ENCODE data around the gene IGSF21.

IGSF21 gene

GRCh38 chr1:18328803-18329202 lies 221.2 kb downstream of the IGSF21 start:
- no peak for DNase-seq (ENCODE audit: low read depth)

- DNase-seq (ENCODE audit: low read depth), result no peak
These were observed 222.1 kb downstream of the IGSF21 start for GRCh38 chr1:18329469-18330253.

- DNase-seq (ENCODE audit: low read depth), result no peak
These were observed 225.0 kb downstream of the IGSF21 start for GRCh38 chr1:18332576-18332975.

- no peak for DNase-seq (ENCODE audit: low read depth)
These were observed 225.6 kb downstream of the IGSF21 start for GRCh38 chr1:18333220-18333619.

GRCh38 chr1:18336801-18337200 lies 229.2 kb downstream of the IGSF21 start:
- DNase-seq (ENCODE audit: low read depth), result no peak

GRCh38 chr1:18337757-18338156 lies 230.2 kb downstream of the IGSF21 start:
- no peak for DNase-seq (ENCODE audit: low read depth)

GRCh38 chr1:18339161-18339560 lies 231.6 kb downstream of the IGSF21 start:
- no peak for DNase-seq (ENCODE audit: low read depth)

GRCh38 chr1:18340158-18340764 lies 232.7 kb downstream of the IGSF21 start:
- DNase-seq (ENCODE audit: low read depth), result no peak

GRCh38 chr1:18340787-18341186 lies 233.2 kb downstream of the IGSF21 start:
- no peak for DNase-seq (ENCODE audit: low read depth)

DNA sequence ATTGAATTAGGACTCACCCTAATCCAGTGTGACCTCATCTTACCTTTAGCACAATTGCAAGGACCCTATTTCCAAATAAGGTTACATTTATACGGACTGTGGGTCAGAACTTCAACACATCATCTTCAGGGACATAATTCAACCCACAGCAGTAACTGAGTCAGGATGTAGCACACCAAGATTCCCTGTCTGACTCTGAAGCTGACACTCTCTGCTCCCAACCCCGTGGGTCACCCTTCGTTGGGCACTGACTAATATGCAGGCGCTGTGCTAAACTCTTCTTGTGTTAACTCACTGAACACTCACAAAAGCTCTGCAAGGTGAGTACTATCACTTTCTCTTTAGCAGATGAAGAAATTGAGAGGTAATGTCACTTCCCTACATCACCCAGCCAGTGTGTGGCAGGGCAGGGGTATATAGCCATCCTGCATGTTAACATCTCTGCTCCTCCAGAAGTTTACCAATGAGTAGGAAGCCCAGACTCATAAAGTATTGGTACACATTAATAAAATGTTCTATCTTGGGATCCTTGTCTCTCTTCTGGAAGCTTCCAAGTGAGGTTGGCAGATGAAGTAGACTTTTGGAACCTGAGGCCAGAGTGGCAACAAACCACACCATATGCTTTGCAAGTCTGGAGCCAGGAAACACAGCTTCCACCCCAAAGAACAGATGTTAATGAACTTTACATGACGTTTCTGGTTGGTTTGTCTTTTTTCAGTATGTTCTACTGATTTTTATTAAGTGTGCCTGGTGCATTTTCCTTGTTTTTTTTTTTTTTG lies 233.9 kb downstream of the IGSF21 start:
- DNase-seq (ENCODE audit: low read depth), result no peak

DNA sequence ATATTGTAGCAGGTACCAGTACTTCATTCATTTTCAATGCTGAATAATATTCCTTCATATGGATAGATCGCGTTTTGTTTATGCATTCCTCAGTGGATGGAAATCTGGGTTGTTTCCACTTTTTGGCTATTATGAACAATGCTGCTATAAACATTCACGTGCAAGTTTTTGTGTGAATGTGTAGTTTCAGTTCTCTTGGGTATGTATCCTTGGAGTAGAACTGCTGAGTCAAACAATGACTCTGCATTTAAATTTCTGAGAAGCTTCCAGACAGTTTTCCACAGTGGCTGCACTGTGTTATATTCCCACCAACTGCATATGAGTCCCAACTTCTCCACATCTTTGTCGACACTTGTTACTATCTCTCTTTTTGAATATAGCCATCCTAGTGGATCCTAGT lies 235.1 kb downstream of the IGSF21 start:
- DNase-seq (ENCODE audit: low read depth), result no peak

DNA sequence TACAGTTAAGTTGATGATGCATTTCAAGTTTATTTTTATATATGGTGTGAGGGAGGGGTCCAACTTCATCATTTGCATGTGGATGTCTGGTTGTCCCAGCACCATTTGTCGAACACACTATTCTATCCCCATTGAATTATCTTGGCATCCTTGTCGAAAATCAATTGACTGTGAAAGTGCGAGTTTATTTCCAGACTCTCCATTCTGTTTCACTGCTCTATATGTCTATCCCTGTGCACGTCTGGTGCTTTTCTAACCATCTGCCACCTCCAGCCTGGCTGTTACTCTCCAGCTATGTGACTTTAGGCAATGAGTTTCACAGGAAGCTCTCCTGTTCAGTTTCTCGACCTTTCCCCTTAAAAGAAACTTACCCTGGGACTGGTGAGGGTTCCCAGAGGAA lies 236.0 kb downstream of the IGSF21 start:
- DNase-seq (ENCODE audit: low read depth), result no peak

- DNase-seq (ENCODE audit: low read depth), result no peak
These were observed 237.2 kb downstream of the IGSF21 start for GRCh38 chr1:18344755-18345154.

GRCh38 chr1:18347559-18347958 lies 240.0 kb downstream of the IGSF21 start:
- no peak for DNase-seq (ENCODE audit: low read depth)

GRCh38 chr1:18348354-18348753 lies 240.8 kb downstream of the IGSF21 start:
- no peak for DNase-seq (ENCODE audit: low read depth)

DNA sequence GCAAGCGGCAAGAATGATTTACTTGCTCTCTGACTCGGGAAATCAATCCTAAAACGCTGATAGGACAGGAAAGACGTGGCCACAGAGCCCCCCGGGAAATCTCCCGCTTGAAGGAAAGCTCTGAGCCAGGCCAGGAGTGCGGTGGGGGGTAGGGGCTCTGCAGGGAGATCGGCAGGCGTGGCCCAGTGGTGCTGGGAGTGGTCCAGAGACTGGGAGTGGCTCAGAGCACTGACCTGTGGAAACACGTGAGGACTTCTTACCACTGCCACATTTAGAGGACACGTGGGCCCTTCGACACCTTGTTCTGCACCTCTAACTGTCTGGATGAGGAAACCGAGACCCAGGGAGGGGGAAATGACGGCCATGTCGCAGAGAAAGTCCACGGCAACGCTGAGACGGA lies 243.1 kb downstream of the IGSF21 start:
- DNase-seq (ENCODE audit: low read depth), result no peak

- DNase-seq (ENCODE audit: low read depth), result no peak
These were observed 244.1 kb downstream of the IGSF21 start for GRCh38 chr1:18351735-18352134.

DNA sequence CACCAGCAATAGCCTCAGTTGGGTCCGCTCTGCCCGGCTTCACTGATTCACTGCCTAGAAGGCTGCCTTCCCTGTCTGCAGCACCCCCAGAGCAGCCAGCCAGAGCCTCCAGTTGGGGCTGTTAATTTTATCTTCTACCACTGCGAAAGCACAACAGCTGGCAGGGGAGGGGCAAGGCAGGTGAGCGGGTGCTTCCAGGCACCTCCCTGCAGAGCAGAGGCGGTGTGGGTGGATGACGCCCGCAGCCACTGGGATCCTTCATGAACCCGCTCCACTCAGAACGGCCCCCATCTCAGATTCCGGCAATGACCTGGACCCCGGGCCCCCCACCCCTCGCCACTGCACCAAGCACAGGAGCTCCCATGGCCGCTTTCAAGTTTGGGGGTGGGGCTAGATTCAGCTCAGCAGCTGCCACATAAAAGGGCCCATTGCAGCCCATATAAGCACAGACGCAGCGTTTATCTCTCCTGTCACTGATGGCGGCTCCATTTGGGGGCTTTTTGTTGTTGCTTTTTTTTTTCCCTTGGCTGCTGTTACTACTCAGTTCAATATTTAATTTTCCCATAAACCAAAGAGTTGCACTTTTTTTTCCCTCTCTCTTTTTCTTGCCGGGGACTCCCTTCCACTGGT lies 245.2 kb downstream of the IGSF21 start:
- DNase-seq (ENCODE audit: low read depth), result no peak

GRCh38 chr1:18353528-18353927 lies 245.9 kb downstream of the IGSF21 start:
- no peak for DNase-seq (ENCODE audit: low read depth)

DNA sequence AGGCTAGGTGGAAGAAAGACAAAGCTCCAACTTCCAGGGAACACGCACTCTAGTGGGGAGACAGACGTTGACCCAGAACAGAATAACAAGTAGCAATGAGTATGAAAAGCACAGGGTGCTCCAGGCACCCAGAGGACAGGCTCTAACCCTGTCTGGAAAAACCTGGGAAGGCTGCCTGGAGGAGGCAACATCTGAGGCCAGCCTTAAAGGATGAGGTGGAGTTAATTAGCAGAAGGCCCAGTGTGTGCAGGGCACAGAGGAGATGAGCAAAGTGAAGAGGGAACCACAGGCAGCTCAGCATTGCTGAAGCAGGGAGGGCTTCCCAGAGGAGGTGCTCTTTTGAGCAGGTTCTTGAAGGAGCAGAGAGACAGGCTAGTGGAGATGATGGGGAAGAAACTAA lies 246.4 kb downstream of the IGSF21 start:
- DNase-seq (ENCODE audit: low read depth), result no peak

DNA sequence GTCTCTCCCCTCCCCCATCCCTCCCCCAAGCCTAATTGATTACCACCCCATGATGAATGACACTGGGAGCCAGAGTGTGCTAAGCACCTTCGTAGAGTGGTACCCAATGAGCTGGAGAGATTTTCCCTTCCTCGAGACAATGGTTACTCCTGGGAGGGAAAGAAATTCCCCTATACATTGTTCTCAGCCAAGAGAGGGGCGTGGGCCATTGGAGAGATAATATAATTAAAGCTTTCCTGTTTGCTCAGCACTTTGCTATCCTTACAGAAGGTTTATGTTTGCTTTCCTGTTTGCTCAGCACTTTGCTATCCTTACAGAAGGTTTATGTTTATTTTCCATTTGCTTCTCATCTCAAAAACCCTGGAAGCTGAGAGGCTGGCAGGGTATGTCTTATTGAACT lies 247.0 kb downstream of the IGSF21 start:
- no peak for DNase-seq (ENCODE audit: low read depth)

GRCh38 chr1:18357622-18358230 lies 250.1 kb downstream of the IGSF21 start:
- DNase-seq (ENCODE audit: low read depth), result no peak
